GM18502 (cell line): ENCODE measurements around the gene SMYD3.
"Not testable (repeated sequence)": the region's sequence is repeated elsewhere in the genome, so short reads cannot be mapped to it uniquely, and the experiment has no call there.

Experiments
- ATAC-seq: cut with Tn5 transposase; IDR thresholded peaks from one replicate; pipeline ENCODE4 v1.9.1; 2021; ENCODE audit warnings: mild to moderate bottlenecking; ENCODE audit not compliant: unreplicated experiment, poor library complexity

Gene SMYD3

DNA sequence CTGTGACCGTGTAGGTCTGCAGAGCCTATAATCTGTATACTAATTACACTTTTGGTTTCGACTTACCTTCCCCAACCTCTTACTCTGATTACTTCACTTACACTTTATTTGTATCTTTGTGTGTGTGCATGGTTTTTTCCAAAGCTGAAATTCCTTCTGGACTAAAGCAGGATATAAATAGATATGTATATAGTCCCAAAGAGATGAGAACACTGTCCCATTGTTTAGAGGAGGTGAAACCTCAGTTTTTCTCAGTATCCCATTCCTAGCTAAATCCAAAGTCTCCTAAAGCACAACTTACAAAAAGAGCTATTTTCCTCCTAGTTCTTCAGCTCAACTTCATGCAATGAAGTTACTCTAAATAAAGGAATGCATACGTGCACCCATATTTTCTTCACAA, 442.2 kb downstream of the SMYD3 start:
- ATAC-seq: no peak

GRCh38 chr1:246063013-246063616, 444.0 kb downstream of the SMYD3 start:
- no peak for ATAC-seq

GRCh38 chr1:246058466-246058865, 448.6 kb downstream of the SMYD3 start:
- ATAC-seq: no peak

- ATAC-seq: no peak
Measured at GRCh38 chr1:246052603-246053002, 454.5 kb downstream of the SMYD3 start.

DNA sequence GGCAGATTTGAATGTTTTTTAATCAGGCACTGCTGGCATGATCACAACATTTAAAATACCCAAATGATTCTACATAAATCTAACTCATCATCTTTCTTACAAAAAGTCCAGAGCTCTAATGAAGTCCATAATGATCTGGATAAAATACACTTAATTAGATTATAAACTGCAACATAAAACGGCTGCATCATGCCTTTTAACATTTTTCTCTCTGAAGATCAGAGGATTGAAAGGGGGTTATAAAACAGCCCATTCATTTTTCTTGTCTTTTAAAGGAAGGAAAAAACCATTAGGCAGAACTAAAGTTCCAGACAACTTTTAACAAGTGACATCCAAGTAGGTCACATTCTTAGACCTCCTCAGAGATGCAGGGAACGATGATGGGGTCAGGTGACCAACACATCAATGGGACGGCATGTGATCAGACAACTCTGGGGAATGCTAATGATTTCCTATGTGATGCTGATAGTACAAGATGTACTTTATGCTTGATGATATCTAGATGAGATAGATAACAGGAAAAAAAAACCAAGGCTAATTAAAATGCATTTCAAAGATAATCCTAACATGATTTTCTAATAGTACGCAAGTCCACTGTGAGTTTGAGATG, 455.1 kb downstream of the SMYD3 start:
- no peak for ATAC-seq

GRCh38 chr1:246048693-246049092, 458.4 kb downstream of the SMYD3 start:
- no peak for ATAC-seq

DNA sequence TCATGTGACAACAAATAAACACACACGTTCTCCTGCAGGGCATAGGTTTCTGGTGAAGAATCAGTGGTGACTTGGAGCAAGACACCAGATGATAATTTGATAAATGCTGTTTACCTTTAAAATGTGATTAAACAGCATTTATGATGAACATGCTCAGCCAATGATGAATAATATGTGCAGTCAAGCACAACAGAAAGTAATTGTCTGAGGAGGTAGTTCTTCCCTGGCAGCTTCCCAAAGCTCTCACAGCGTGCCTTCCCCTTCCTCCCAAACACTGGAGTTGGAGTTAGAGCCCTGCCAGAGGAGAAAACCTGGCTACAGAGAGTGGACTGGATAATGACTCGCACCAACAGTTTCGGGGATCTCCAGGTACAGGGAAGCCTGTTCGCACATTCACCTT, 463.5 kb downstream of the SMYD3 start:
- ATAC-seq: no peak

DNA sequence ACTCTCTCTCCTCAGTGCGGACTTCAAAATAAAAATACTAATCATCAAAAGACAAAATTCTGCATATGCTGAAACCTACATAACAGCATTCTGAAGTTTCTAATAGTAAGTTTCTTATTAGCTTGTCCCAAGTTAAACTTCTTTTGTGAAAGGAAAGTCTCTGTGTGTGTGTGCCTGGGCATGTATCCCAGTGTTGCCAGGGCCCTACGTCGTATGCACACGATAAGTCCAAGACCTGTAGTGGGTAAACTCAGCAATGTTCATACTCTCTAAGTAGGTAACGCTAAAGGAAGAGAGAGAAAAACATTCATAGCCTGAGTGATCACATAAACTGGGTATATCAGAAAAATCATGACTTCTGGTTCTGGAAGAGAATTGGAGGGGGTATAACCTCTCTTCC, 465.7 kb downstream of the SMYD3 start:
- no peak for ATAC-seq

DNA sequence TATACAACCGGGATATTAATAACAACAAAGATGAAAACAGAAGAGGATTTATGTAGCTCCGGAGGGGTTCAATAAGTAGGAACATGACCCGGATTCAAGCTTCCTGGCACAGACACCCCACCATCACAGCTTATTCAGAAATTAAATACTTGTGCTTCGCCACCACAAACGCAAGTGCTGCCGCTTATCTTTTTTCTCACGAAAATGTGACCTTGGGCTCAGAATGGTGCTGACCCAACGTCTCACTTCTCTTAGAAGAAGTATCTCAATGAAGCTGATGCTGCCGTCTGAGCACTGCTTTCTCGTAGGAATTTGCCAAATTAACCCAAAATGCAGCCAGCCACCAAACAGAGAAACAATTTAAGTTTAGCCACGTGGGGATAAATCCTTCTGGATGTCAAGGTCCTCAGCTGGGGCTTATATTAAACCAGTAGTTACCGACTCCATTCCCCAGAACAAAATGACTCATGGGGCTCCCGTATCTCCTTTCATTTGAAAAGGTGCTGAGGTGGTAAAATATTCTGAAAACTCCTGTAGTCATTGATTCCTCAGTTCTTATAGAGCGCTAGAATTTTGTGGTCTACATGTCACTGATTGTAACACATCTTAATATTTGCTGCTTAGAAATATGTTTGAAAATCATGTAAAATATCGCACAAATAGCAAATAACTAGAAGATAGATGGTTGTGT, 466.7 kb downstream of the SMYD3 start:
- ATAC-seq: no peak

DNA sequence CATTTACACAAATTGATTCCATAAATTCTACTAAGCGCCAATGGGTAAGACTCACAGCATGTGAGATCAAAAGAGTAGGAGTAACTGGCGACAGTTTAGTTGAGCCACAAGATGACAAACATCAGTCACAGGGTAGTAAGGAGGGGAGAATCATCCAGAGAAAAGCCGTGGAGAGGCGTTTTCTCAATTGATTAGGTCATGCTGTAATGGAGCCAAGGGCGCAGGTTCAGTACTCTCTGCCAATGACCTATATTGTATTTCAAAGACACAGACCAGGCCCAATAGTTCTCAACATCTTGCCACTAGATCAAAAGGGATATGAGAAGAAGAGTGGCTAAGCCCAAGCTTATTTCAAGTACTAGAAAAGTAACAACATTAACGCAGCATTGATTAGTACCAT, 467.5 kb downstream of the SMYD3 start:
- no peak for ATAC-seq

DNA sequence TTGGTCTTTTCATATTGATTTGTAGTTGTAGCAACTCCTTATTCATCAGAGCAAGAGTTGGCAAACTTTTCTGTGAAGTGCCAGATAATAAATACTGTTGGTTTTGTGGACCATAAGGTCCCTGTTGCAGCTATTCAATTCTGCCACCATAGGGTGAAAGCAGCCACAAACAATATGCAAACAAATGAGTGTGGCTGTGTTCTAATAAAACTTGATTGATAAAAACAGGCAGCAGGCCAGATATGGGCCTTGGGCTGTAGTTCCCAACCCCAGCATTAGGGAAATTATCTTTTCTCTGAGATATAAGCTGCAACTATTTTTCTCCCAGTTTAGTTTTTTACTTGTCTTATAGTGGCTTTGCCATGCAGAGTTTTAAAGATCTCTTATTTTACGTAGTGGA, 469.2 kb downstream of the SMYD3 start:
- no peak for ATAC-seq

- no peak for ATAC-seq
Measured at GRCh38 chr1:246036175-246036574, 470.9 kb downstream of the SMYD3 start.

DNA sequence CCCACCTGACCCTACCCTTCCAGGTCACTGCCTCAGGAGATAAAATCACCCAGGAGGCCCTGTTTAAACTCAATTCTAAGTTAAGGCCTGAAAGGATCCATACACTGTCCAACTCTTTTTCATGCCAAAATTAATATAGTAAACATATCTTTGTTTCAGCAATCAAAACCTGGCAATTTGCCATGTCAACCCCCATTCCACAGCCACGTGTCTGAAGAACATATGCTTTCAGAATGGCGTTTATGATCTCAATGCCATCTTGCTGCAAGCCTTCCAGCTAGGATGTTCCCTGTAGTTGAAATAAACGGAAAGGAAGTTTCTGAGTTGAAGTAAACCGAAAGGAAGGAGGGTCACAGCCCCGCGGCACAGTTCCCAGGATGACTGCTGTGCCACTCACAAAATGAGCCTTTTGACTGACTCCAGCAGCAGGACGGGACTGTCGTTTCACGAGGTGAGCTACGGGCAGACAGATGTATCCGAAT, 472.0 kb downstream of the SMYD3 start:
- ATAC-seq: no peak

DNA sequence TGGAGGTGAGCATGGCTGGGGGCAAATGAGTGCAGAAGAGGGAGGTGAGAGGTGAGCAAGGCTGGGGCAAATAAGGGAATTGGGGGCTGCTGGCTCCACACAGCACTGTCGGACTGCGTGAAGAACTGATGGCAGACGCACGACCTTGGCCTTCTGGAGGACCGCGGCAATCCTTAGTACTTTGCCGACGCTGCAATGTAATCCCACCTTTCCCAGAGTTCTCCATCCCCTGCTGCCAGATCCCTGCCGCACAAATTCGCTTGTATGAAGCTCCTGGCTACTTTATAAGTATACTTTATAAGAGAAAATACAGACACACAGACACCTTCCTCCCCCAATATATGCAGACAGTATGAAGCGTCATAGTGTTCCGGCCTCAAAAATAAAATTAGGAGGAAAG, 472.4 kb downstream of the SMYD3 start:
- ATAC-seq: no peak

DNA sequence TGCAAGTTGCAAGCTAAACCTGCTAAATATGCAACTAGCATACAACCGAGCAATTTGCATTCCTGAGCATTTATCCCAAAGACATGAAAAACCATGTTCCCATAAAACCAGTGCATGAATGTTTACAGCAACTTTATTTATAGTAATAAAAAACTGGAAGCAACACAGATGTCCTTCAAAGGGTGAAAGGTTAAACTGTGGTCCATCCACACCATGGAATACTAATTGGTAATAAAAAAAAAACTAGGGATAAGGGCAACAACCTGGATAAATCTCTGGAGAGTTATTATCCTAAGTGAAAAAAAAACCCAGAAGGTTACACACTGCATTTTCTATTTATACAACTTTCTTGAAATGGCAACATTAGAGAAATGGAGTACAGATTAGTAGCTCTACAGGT, 474.1 kb downstream of the SMYD3 start:
- no peak for ATAC-seq

- ATAC-seq: no peak
Measured at GRCh38 chr1:246032031-246032551, 475.0 kb downstream of the SMYD3 start.

GRCh38 chr1:246029616-246030015, 477.5 kb downstream of the SMYD3 start:
- no peak for ATAC-seq

DNA sequence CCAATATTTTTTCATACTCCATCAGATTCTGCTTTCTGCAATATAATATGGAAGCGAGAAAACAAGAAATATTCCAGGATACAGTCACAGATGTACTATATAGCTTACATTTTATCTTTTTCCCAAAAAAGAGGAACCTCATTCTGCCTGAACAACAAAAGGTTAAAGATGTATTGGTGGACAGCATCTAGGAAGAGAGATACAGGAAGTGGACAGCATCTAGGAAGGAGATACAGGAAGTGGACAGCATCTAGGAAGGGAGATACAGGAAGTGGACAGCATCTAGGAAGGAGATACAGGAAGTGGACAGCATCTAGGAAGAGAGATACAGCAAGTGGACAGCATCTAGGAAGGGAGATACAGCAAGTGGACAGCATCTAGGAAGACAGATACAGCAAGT, 483.0 kb downstream of the SMYD3 start:
- ATAC-seq: not testable (repeated sequence)

GRCh38 chr1:246020211-246020954, 486.7 kb downstream of the SMYD3 start:
- no peak for ATAC-seq

DNA sequence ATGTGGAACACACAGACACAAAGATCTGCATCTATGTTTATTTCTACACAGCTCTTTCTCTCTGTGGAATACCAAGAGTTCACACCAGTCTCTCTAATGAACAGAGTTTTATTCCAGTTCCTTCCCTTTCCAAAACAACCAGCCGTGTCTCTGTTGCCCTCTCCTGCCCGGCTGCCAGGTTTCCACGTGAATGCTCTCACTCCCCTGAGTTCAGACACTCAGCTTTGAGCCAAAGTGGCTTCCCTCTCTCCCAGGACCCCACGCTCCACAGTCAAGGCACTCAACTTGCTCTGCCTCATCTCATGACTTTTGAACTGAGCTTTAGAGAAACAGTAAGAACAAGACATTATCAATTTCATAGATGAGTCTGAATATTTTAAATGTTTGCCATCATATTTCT, 488.9 kb downstream of the SMYD3 start:
- ATAC-seq: no peak

DNA sequence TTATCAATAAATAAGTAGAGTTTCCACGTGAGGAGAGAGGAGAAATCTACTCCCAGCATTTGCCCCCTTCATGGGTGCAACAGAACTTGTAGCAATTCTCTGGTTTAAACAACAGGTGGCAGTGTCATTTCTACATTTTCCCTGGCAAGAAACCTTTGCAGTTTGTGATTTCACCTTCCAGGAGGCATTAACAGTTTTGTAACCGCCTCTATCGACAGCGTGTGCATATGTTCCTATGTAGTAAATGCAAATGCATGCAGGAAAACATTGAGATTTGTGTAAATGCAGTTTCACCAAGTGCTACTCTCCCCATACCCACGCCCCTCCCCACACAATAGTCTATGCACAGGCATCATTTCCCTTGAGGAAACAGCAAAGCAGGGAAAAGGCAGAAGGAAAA, 494.7 kb downstream of the SMYD3 start:
- no peak for ATAC-seq
